Osteocyte (in vitro differentiated cells): ENCODE measurements around the gene SLCO3A1. TPM values are rescaled to one million over a fixed set of nuclear protein-coding genes. Genes with fewer than 3 reads are reported as not detected.
"Not testable (repeated sequence)": the region's sequence is repeated elsewhere in the genome, so short reads cannot be mapped to it uniquely, and the experiment has no call there.

ENCODE experiments used
- DNase-seq: peaks from one replicate; pipeline ENCODE4 v3.0.0; 2021; ENCODE audit warnings: mixed read lengths; ENCODE audit not compliant: unreplicated experiment; ENCODE audit errors: extremely low spot score
- H3K27ac Mint-ChIP-seq: one replicate; pipeline ENCODE4 v1.8.0; 2021; ENCODE audit warnings: mild to moderate bottlenecking, mixed read lengths; ENCODE audit not compliant: unreplicated experiment
- H3K27me3 Mint-ChIP-seq: one replicate; pipeline ENCODE4 v1.8.0; 2021; ENCODE audit warnings: mixed read lengths; ENCODE audit not compliant: unreplicated experiment
- H3K36me3 Mint-ChIP-seq: one replicate; pipeline ENCODE4 v1.8.0; 2021; ENCODE audit warnings: mixed read lengths; ENCODE audit not compliant: unreplicated experiment
- H3K4me1 Mint-ChIP-seq: one replicate; pipeline ENCODE4 v1.8.0; 2021; ENCODE audit warnings: mixed read lengths; ENCODE audit not compliant: unreplicated experiment
- H3K4me3 Mint-ChIP-seq: one replicate; pipeline ENCODE4 v1.8.0; 2021; ENCODE audit warnings: mild to moderate bottlenecking, moderate library complexity, mixed read lengths; ENCODE audit not compliant: unreplicated experiment
- H3K9me3 Mint-ChIP-seq: one replicate; pipeline ENCODE4 v1.8.0; 2021; ENCODE audit warnings: mixed read lengths; ENCODE audit not compliant: unreplicated experiment
- total RNA-seq: library from RNA; stranded (reverse); gene quantifications from 2 replicates; pipeline ENCODE4 v1.2.1, GENCODE V29; 2021
- TF ChIP-seq, protein P1 (sequence below): fragments of 200-600 bp; sonication (generic); IDR thresholded peaks from 2 replicates; pipeline ENCODE4 v1.5.0; 2021; ENCODE audit warnings: antibody characterized with exemption, mild to moderate bottlenecking, moderate library complexity

Gene SLCO3A1
- total RNA-seq, 1 donor from 2014 or later: 1.3 TPM

DNA sequence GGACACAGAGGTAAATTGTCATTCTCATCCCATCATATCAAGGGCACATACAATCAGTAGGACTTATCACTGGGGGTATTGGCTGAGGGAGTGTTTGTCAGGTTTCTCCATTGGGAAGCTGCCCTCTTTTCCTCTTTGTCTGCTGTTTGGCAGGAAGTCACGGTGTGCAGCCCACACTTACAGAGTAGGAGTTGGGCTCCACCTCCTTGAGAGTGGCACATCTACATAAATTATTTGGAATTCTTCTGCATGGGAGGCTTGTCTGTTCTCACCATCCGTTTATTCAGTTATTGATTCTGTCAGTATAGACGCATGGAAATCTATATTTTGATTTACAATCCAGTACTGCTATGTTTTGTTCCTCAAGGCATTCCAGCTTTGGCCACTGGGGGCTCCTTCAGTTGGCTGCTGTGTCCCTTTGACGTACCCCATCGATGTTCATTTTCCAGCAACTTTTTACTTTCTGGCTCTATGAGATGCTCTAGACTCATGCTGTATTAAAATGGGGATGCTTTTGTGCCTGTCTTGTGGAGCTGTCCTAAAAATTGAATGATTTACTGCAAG, 200.3 kb downstream of the SLCO3A1 start:
- Mint-ChIP-seq H3K27ac (no peak overlapping the region), H3K27me3 (peaks cover 14% of the 10 kb centered on the region), H3K4me3 (no peak overlapping the region), H3K9me3 (no peaks in the 10 kb centered on the region), H3K4me1 (no peaks in the 10 kb centered on the region), H3K36me3 (no peaks in the 10 kb centered on the region)
- DNase-seq: no peak
- TF ChIP-seq, protein P1, sequence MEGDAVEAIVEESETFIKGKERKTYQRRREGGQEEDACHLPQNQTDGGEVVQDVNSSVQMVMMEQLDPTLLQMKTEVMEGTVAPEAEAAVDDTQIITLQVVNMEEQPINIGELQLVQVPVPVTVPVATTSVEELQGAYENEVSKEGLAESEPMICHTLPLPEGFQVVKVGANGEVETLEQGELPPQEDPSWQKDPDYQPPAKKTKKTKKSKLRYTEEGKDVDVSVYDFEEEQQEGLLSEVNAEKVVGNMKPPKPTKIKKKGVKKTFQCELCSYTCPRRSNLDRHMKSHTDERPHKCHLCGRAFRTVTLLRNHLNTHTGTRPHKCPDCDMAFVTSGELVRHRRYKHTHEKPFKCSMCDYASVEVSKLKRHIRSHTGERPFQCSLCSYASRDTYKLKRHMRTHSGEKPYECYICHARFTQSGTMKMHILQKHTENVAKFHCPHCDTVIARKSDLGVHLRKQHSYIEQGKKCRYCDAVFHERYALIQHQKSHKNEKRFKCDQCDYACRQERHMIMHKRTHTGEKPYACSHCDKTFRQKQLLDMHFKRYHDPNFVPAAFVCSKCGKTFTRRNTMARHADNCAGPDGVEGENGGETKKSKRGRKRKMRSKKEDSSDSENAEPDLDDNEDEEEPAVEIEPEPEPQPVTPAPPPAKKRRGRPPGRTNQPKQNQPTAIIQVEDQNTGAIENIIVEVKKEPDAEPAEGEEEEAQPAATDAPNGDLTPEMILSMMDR: peak; percentile 27

DNA sequence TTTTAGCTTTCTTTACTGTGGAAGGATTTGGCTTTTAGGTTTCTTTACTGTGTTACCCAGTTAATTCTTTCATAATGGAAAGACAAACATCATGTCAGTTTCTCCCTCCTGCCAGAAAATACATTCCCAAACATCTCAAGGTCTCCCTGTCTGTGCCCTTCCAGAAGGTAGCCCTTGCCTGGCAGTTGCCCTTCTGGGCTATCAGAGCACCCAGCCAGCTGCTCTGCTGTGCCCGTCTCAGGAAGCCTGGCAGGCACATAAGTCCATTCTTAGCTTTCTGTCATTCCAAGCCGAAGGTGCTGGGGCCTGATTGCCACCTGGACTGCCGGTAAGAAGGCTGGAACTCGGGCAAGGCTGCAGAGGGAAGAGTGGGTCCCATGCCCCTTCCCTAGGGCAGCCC, 203.4 kb downstream of the SLCO3A1 start:
- Mint-ChIP-seq H3K9me3 (no peaks in the 10 kb centered on the region), H3K4me3 (no peak overlapping the region), H3K36me3 (no peaks in the 10 kb centered on the region), H3K27me3 (peaks cover 19% of the 10 kb centered on the region), H3K4me1 (no peaks in the 10 kb centered on the region), H3K27ac (no peak overlapping the region)
- no peak for DNase-seq
- TF ChIP-seq, protein P1: no peak

DNA sequence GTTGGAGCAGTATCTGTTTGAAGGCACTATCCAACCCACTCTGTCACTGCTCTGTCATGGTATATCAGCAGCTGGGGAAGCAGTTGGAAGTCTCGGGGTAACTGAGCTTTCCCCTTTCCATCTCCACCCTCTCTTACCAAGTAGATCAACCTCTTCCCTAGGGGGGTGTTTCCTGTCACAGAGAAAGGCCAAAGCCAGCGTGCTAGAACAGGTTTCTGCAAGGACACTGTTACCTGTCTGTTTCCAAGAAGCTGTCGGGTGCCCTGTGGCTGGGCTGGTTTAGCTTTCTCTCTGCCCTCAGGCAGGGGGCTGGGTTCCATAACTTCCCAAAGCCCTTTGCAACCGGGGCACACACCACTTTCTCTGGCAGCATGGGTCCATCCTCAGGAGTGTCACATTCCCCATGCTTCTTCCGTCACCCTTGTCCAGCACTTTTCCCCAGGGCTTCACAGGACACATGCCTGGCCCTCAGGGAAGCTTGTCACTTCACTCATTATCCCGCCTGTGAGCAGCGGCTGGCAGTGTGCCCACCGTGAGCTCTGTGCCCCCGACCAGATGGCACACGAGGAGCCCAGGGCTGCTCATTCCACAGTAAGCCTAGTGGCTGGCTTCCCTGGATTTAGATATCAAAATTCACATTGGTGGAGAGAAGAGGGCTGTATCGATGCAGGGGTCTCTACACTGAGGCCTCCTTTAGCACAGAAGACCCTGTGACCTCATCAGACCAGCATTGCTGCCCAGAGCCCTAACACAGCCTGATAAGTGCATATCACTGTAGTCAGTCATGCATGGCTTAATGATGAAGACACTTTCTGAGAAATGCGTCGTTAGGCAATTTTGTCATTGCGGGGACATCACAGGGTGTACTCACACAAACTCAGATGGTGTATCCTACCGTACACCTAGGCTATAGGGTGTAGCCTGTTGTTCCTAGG, 205.8 kb downstream of the SLCO3A1 start:
- TF ChIP-seq, protein P1: no peak
- no peaks in the 10 kb centered on the region for H3K4me1 Mint-ChIP-seq
- H3K9me3 Mint-ChIP-seq: no peaks in the 10 kb centered on the region
- no peak for DNase-seq
- H3K36me3 Mint-ChIP-seq: no peaks in the 10 kb centered on the region
- H3K27me3 Mint-ChIP-seq: peaks cover 20% of the 10 kb centered on the region
- H3K4me3 Mint-ChIP-seq: no peak overlapping the region
- no peak overlapping the region for H3K27ac Mint-ChIP-seq

DNA sequence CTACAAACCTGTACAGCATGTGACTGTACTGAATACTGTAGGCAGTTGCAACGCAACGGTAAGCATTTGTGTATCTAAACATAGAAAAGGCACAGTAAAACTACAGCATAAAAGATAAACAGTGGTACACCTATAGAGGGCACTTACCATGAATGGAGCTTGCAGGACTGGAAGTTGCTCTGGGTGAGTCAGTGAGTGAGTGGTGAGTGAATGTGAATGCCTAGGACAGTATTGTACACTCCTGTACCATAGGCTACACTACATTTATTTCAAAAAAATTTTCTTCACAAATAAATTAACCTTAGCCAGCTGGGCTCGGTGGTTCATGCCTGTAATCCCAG, 206.4 kb downstream of the SLCO3A1 start:
- not testable (repeated sequence) for H3K4me3 Mint-ChIP-seq

DNA sequence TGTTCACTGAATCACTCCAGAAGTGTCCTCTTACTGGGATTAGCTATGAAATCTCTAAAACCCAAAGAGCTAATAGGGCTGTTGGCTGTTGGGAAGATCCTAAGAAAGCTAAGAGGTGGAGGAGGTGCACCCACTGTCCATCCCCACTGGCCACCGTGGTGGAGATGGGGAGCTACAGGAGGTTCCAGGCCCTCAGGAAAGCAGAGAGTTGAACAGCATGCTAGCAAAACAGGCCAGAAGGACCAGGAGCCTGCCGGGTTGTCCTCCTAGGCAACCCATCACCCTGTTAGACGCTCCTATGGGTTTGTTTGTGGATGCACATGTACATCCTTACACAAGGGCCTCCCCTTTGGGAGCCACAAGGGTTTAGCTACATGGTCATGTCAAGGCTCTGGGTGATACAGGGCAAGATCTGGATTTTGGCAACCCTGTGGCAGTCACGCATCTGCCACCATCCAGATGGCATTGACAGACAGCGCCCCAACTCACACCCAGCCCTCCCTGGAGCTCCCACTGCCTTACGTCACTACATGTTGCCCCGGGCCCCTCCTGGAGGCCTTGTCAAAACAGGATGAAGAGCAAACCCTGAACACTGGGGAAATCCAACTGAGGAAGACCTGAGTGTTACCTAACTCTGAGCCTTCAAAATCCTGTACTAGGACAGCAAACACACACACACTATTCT, 208.1 kb downstream of the SLCO3A1 start:
- DNase-seq: no peak
- TF ChIP-seq, protein P1: no peak
- peaks cover 15% of the 10 kb centered on the region for H3K27me3 Mint-ChIP-seq
- no peak overlapping the region for H3K4me3 Mint-ChIP-seq
- no peaks in the 10 kb centered on the region for H3K36me3 Mint-ChIP-seq
- no peaks in the 10 kb centered on the region for H3K4me1 Mint-ChIP-seq
- no peak overlapping the region for H3K27ac Mint-ChIP-seq
- no peaks in the 10 kb centered on the region for H3K9me3 Mint-ChIP-seq

More for the DNA sequence above, 206.4 kb downstream of the SLCO3A1 start:
- not testable (repeated sequence) for H3K27ac Mint-ChIP-seq, H3K9me3 Mint-ChIP-seq, H3K36me3 Mint-ChIP-seq, DNase-seq, H3K4me1 Mint-ChIP-seq
- H3K27me3 Mint-ChIP-seq: peaks cover 24% of the 10 kb centered on the region
